ENCODE measurements around the gene WFS1.
A peak's percentile ranks its signal among the peaks of the same experiment; 100 is the strongest.

The WFS1 gene

DNA sequence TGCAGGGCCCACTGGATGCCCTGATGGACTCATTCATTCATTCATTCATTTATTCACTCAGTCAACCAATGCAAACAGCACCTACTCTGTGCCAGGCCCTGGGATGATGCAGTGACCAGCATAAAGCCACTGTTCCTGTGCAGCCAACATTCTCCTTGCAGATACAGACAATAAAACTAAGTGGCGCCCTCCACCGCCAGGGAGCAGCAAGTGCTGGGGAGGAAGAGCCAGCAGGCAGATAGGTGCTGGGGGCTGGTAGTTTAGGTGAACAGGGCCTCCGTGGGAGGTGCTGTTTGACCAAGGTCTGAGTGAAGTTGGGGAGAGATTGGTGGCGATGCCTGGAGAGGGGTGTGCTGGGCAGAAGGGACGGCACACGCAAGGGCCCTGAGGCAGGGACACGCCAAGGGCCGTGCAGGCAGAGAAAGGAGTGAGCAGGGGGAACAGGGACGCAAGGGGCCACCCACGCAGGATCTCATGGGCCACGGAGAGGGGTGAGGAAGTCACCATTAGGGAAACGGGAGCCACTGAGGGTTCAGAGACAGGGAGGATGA, 65.5 kb downstream of the WFS1 start:
- Histone ChIP-seq H3K36me3 (ENCODE audit: control insufficient read depth in 5 of 5, insufficient read depth in 5 of 5, low read length in 5 of 5) (no peaks in the 10 kb centered on the region), H3K9me3 (ENCODE audit: control insufficient read depth in 5 of 5, low read length in 5 of 5) (peaks cover 0 to 10% (median 5%) of the 10 kb centered on the region in 5 donors), H3K27me3 (ENCODE audit: control insufficient read depth in 5 of 5, insufficient read depth in 4 of 5, low read length in 5 of 5) (peaks cover 27 to 51% (median 47%) of the 10 kb centered on the region in 5 donors), H3K27ac (ENCODE audit: low read depth, low read length) (no peak overlapping the region), H3K4me1 (ENCODE audit: control insufficient read depth in 5 of 5, insufficient read depth in 5 of 5, low read length in 5 of 5) (peaks cover 0 to 13% (median 4%) of the 10 kb centered on the region in 5 donors), H3K4me3 (ENCODE audit: low read depth in 1 of 5, low read length in 5 of 5) (no peak overlapping the region), H3K9ac (ENCODE audit: low read length in 5 of 5) (no peak overlapping the region)

DNA sequence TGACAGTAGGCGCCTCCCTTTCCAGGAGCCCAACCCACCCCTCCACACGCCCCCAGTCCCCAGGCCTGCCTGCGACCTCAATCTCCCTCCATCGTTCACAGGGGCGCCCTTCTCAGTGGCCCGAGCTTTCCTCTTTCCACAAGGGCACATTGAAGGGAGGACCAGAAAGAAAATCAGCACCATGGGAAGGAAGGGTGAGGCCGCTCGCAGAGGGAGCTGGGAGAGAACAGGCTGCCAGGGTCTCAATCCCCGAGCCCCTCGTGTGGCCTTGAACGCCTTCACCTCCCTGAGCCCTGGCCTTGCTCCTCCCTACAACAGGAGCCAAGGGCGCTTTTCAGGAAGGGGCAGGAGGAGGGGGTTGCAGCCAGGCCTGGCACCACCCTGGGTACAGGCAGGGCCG, 66.5 kb downstream of the WFS1 start:
- peaks cover 31 to 54% (median 48%) of the 10 kb centered on the region in 5 donors for H3K27me3 ChIP-seq (ENCODE audit: control insufficient read depth in 5 of 5, insufficient read depth in 4 of 5, low read length in 5 of 5)
- H3K9ac ChIP-seq (ENCODE audit: low read length in 5 of 5) = no peak overlapping the region
- H3K4me3 ChIP-seq (ENCODE audit: low read depth in 1 of 5, low read length in 5 of 5) = no peak overlapping the region
- H3K27ac ChIP-seq (ENCODE audit: low read depth, low read length) = no peak overlapping the region
- no peaks in the 10 kb centered on the region for H3K36me3 ChIP-seq (ENCODE audit: control insufficient read depth in 5 of 5, insufficient read depth in 5 of 5, low read length in 5 of 5)
- peaks cover 0 to 10% (median 5%) of the 10 kb centered on the region in 5 donors for H3K9me3 ChIP-seq (ENCODE audit: control insufficient read depth in 5 of 5, low read length in 5 of 5)
- peaks cover 0 to 13% (median 4%) of the 10 kb centered on the region in 5 donors for H3K4me1 ChIP-seq (ENCODE audit: control insufficient read depth in 5 of 5, insufficient read depth in 5 of 5, low read length in 5 of 5)

DNA sequence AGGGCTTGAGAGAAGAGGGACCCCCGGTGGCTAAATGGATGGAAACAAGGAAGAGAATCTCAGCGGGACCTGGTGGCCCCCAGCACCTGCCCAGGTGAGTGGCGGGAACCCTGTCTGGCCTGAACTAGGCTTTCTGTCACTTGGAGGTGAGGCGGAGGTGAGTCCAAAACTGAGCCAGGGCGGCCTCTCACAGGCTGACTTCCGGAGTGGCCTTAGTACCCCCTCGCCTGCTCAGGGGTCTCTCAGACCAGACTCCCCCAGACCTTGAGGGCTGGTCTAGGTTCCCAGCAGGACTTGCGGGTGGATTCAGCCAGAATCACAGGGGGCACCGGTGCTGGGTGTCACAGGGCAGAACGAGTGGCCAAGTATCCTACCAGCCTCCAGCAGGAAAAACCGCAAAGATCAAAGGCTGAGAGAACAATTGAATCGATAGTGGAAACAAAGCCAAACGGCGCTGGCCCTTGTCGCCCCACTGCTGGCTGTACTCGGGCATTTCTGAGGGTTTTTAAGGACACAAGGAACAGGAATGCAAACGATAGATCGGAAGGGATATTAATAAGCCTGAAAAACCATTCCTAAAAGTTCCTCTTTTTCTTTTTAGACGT, 67.8 kb downstream of the WFS1 start:
- Histone ChIP-seq H3K9me3 (ENCODE audit: control insufficient read depth in 5 of 5, low read length in 5 of 5) (peaks cover 0 to 7% (median 5%) of the 10 kb centered on the region in 5 donors), H3K36me3 (ENCODE audit: control insufficient read depth in 5 of 5, insufficient read depth in 5 of 5, low read length in 5 of 5) (no peaks in the 10 kb centered on the region), H3K27me3 (ENCODE audit: control insufficient read depth in 5 of 5, insufficient read depth in 4 of 5, low read length in 5 of 5) (peaks cover 28 to 56% (median 44%) of the 10 kb centered on the region in 5 donors), H3K4me1 (ENCODE audit: control insufficient read depth in 5 of 5, insufficient read depth in 5 of 5, low read length in 5 of 5) (peaks cover 0 to 13% (median 4%) of the 10 kb centered on the region in 5 donors), H3K4me3 (ENCODE audit: low read depth in 1 of 5, low read length in 5 of 5) (peak overlapping the region in 1 of 5 donors; percentile 12), H3K27ac (ENCODE audit: low read depth, low read length) (no peak overlapping the region), H3K9ac (ENCODE audit: low read length in 5 of 5) (no peak overlapping the region)

DNA sequence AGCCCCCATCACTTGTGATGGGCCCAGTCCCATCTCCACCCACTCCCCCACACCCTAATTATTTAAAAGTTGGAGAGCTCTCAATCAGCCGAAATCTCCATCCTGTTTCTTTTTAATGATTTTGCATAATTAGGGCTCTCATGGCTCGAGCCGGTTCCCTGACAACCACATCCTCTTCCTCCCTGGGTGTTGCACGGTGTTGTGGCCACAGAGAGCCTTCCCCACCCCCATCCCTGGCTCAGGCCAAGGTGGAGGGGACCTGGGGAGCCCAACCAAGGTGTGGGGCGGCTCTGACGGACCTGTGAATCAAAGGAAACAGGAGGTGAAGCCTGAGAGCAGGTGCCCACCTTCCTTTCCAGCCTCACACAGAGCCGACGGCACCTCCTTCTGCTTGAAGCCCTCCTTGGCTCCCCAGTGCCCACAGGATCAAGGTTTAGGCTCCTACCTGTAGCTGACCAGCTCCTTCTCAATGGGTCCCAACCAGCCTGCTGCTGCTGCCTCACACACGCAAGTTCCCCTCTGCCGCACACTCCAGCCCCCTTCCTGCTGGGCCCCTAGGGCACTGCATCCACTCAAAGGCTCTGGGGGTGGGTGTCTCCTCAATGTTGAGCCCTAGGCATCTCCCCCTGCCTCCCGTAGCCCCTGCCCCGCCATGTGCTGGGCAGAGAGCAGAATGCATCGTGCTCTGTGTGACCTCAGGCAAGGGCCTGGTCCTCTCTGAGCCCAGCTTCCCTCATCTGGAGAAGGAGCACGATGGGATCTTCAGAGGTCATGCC, 68.7 kb downstream of the WFS1 start:
- Histone ChIP-seq H3K36me3 (ENCODE audit: control insufficient read depth in 5 of 5, insufficient read depth in 5 of 5, low read length in 5 of 5) (no peaks in the 10 kb centered on the region), H3K4me1 (ENCODE audit: control insufficient read depth in 5 of 5, insufficient read depth in 5 of 5, low read length in 5 of 5) (peaks cover 0 to 13% (median 4%) of the 10 kb centered on the region in 5 donors), H3K9me3 (ENCODE audit: control insufficient read depth in 5 of 5, low read length in 5 of 5) (peaks cover 0 to 7% (median 5%) of the 10 kb centered on the region in 5 donors), H3K27me3 (ENCODE audit: control insufficient read depth in 5 of 5, insufficient read depth in 4 of 5, low read length in 5 of 5) (peaks cover 28 to 59% (median 36%) of the 10 kb centered on the region in 5 donors), H3K9ac (ENCODE audit: low read length in 5 of 5) (no peak overlapping the region), H3K4me3 (ENCODE audit: low read depth in 1 of 5, low read length in 5 of 5) (no peak overlapping the region), H3K27ac (ENCODE audit: low read depth, low read length) (no peak overlapping the region)

DNA sequence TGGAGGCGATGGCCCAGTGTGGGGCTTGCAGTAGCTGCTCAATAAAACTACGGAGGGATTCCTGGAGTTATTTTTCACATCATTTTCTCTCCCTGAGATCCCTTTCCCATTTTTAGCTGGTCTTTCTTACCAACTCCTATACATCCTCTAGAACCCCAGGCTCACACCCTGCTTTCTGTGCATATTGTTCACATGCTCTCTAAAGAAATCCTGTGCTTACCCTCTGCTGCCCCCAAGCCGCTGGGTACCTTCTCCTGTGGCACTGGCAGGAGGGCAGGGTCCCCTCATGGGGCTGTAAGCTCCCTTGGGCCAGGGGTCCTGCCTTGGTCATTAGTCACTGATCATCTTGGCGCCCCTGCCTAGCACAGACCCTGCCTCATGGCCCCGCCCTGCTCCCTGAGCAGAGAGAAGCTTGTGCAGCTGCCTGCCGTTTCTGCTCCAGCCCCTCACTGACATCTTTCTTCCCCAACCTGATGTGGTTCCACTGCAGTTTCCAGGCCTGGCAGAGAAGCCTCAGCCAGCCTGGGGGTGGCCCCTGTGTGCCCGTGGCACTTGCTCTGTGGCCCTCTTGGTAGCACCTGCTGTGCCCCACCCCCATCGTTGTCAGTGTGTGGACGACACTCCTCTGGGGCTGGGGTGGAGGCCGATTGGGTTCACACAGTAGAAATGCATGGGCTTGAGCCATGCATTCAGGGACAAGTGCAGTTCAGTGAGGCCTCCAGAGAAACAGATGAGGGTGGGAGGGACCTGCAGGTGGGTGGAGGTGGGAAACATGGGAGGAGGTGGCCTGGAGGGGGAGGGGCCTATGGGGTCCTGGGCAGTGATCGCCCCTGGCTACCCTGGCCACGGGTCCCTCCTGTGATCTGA, 69.5 kb downstream of the WFS1 start:
- H3K9ac ChIP-seq (ENCODE audit: low read length in 5 of 5) = no peak overlapping the region
- no peaks in the 10 kb centered on the region for H3K36me3 ChIP-seq (ENCODE audit: control insufficient read depth in 5 of 5, insufficient read depth in 5 of 5, low read length in 5 of 5)
- H3K9me3 ChIP-seq (ENCODE audit: control insufficient read depth in 5 of 5, low read length in 5 of 5) = peaks cover 0 to under 1% (median 0%) of the 10 kb centered on the region in 5 donors
- H3K4me1 ChIP-seq (ENCODE audit: control insufficient read depth in 5 of 5, insufficient read depth in 5 of 5, low read length in 5 of 5) = peaks cover 0 to 13% (median 4%) of the 10 kb centered on the region in 5 donors
- H3K27ac ChIP-seq (ENCODE audit: low read depth, low read length) = no peak overlapping the region
- peaks cover 28 to 53% (median 36%) of the 10 kb centered on the region in 5 donors for H3K27me3 ChIP-seq (ENCODE audit: control insufficient read depth in 5 of 5, insufficient read depth in 4 of 5, low read length in 5 of 5)
- H3K4me3 ChIP-seq (ENCODE audit: low read depth in 1 of 5, low read length in 5 of 5) = no peak overlapping the region

DNA sequence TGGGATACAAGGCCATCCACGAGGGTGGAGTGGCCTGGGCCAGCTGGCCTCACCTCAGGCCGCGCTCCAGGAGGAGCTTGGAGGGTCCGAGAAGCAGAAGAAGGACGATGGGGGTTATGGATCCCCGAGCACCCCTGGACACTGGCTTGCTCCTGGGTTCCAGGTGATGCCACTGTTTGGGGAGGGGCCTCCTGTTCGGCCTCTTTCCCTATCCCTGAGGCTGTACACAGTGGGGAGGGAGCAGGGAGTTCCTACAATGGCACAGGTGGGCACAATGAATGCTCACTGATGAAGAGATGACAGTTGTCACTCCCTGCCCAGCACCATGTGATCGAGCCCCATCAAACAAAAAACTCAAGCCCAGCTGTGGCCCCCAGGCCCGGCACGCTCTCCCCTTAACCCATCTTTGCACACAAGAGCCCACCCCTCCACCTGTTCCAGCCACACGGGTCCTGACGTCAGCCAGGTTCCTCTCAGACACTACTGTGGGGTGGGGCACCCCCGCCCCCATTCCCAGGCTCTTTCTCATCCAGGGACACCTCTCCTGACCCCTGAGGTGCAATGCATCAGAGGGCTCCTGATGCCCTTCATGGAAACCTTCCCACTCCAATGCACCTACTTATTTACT, 70.3 kb downstream of the WFS1 start:
- Histone ChIP-seq H3K9me3 (ENCODE audit: control insufficient read depth in 5 of 5, low read length in 5 of 5) (no peaks in the 10 kb centered on the region), H3K27ac (ENCODE audit: low read depth, low read length) (no peak overlapping the region), H3K4me3 (ENCODE audit: low read depth in 1 of 5, low read length in 5 of 5) (no peak overlapping the region), H3K27me3 (ENCODE audit: control insufficient read depth in 5 of 5, insufficient read depth in 4 of 5, low read length in 5 of 5) (peaks cover 27 to 45% (median 29%) of the 10 kb centered on the region in 5 donors), H3K4me1 (ENCODE audit: control insufficient read depth in 5 of 5, insufficient read depth in 5 of 5, low read length in 5 of 5) (peaks cover 0 to 13% (median 4%) of the 10 kb centered on the region in 5 donors), H3K9ac (ENCODE audit: low read length in 5 of 5) (no peak overlapping the region), H3K36me3 (ENCODE audit: control insufficient read depth in 5 of 5, insufficient read depth in 5 of 5, low read length in 5 of 5) (no peaks in the 10 kb centered on the region)

DNA sequence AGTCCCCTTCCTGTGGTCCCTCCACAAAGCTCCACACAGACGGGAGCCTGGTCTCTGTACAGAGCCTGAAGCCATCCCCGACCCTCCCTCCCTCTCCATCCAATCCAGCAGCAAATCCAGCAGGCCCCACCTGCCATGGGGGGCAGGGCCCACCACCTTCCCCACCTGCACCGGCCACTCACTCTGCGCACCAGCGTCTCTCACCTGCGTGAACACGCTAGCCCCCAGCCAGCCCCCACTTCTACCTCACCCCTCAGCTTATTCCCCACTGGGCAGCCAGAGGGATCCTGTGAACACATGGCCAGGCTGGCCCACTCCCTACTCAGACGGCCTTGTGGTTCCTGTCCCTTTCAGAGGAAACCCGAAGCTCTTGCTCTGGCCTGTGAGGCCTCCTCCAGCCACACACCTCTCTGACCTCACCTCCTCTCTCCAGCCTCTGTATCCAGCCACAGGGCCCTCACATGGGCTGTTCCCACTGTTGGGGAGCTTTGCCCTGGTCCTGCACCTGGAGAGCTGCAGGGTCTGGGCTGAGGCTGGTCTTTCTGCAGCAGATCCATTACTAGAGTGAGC, 70.9 kb downstream of the WFS1 start:
- no peak overlapping the region for H3K27ac ChIP-seq (ENCODE audit: low read depth, low read length)
- no peaks in the 10 kb centered on the region for H3K36me3 ChIP-seq (ENCODE audit: control insufficient read depth in 5 of 5, insufficient read depth in 5 of 5, low read length in 5 of 5)
- peaks cover 0 to 13% (median 4%) of the 10 kb centered on the region in 5 donors for H3K4me1 ChIP-seq (ENCODE audit: control insufficient read depth in 5 of 5, insufficient read depth in 5 of 5, low read length in 5 of 5)
- peaks cover 21 to 39% (median 23%) of the 10 kb centered on the region in 5 donors for H3K27me3 ChIP-seq (ENCODE audit: control insufficient read depth in 5 of 5, insufficient read depth in 4 of 5, low read length in 5 of 5)
- peaks cover 0 to 6% (median 0%) of the 10 kb centered on the region in 5 donors for H3K9me3 ChIP-seq (ENCODE audit: control insufficient read depth in 5 of 5, low read length in 5 of 5)
- no peak overlapping the region for H3K9ac ChIP-seq (ENCODE audit: low read length in 5 of 5)
- no peak overlapping the region for H3K4me3 ChIP-seq (ENCODE audit: low read depth in 1 of 5, low read length in 5 of 5)

DNA sequence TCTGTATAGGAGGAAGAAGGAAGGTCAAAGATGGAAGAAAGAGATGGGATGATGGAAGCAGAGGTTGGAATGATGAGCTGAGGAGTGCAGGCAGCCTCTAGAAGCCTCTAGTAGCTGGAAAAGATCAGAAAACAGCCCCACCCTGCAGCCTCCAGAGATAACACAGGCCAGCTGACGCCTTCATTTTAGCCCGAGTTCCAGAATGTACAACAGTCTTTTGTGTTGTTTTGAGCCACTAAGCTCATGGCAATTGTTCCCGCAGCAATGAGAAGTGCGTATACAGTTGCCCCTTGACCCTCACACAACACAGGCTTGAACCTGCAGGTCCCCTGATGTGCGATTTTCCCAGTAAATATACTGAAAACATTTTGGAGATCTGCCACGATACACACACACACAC, 72.0 kb downstream of the WFS1 start:
- Histone ChIP-seq H3K4me3 (ENCODE audit: low read depth in 1 of 5, low read length in 5 of 5) (no peak overlapping the region), H3K4me1 (ENCODE audit: control insufficient read depth in 5 of 5, insufficient read depth in 5 of 5, low read length in 5 of 5) (peaks cover 0 to 13% (median 4%) of the 10 kb centered on the region in 5 donors), H3K9me3 (ENCODE audit: control insufficient read depth in 5 of 5, low read length in 5 of 5) (peaks cover 0 to 6% (median 0%) of the 10 kb centered on the region in 5 donors), H3K9ac (ENCODE audit: low read length in 5 of 5) (no peak overlapping the region), H3K27me3 (ENCODE audit: control insufficient read depth in 5 of 5, insufficient read depth in 4 of 5, low read length in 5 of 5) (peaks cover 18 to 36% (median 24%) of the 10 kb centered on the region in 5 donors), H3K36me3 (ENCODE audit: control insufficient read depth in 5 of 5, insufficient read depth in 5 of 5, low read length in 5 of 5) (no peaks in the 10 kb centered on the region), H3K27ac (ENCODE audit: low read depth, low read length) (no peak overlapping the region)

Measured in subcutaneous abdominal adipose tissue (tissue), 5 donors.